ENCODE data around the gene MOB3A.

DNA sequence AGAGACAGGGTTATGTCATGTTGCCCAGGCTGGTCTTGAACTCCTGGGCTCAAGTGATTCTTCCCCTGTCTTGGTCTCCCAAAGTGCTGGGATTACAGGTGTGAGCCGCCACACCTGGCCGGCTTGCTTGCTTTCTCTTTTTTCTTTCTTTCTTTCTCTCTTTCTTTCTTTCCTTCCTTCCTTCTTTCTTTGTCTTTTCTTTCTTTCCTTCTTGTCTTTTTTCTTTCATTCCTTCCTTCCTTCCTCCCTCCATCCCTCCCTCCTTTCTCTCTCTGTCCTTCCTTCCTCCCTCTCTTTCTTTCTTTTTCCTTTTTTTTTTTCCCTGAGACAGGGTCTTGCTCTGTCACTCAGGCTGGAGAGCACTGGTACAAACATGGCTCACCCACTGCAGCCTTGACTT is 73.8 kb downstream of the MOB3A start:
- TF ChIP-seq, protein P1, sequence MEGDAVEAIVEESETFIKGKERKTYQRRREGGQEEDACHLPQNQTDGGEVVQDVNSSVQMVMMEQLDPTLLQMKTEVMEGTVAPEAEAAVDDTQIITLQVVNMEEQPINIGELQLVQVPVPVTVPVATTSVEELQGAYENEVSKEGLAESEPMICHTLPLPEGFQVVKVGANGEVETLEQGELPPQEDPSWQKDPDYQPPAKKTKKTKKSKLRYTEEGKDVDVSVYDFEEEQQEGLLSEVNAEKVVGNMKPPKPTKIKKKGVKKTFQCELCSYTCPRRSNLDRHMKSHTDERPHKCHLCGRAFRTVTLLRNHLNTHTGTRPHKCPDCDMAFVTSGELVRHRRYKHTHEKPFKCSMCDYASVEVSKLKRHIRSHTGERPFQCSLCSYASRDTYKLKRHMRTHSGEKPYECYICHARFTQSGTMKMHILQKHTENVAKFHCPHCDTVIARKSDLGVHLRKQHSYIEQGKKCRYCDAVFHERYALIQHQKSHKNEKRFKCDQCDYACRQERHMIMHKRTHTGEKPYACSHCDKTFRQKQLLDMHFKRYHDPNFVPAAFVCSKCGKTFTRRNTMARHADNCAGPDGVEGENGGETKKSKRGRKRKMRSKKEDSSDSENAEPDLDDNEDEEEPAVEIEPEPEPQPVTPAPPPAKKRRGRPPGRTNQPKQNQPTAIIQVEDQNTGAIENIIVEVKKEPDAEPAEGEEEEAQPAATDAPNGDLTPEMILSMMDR (conservative IDR thresholded peaks at IDR 0.05 in 1 of 2, IDR thresholded peaks at IDR 0.05 in 1 of 2; ENCODE audit: low read depth in 1 of 2, low read length in 2 of 2): no peak
- TF ChIP-seq EZH2 (IDR thresholded peaks at IDR 0.05; ENCODE audit: low read length, missing control alignments): no peak
